ENCODE measurements around the gene CLSTN2.

Gene CLSTN2

DNA sequence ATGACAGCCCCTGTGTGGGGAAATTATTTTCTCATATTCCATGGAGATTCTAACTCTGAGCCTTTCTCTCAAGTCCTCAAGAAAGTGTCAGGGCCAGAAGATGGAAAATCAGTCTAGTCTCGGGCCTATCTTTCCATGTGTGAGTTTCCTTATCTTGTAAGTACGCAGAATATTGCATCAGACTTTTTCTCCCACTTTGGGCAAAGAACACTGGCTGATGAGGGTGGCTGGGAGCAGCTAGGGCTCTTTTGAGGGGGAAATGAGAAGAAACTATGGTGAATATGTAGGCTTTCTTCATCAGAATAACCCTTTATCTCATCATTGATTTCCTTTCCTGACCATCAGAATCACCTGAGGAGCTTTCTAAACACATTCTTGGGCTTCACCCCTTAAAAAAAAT is 264.0 kb downstream of the CLSTN2 start:
- DNase-seq: no peak

- DNase-seq: no peak
Measured at GRCh38 chr3:140199743-140200142, 264.8 kb downstream of the CLSTN2 start.

DNA sequence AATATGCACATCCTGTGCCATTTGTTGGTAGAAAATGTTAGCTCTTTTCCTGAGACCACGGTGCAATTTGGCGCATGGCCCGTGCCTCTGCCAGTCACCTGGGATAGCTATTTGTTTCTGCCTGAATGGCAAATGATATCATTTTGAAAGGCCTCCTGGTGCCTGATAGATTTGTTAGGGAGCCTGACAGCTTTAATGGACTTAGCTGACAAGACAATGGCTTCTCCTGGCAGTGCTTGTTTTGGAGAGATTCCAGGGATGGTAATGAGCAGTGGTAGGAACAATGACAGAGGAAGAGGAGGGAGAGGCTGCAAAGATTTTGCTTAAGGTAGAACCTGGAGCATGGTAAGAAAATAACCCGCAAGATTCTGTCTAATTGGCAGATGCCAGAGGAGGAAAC is 268.5 kb downstream of the CLSTN2 start:
- no peak for DNase-seq

- DNase-seq: no peak
Measured at GRCh38 chr3:140204271-140204984, 269.4 kb downstream of the CLSTN2 start.

- no peak for DNase-seq
Measured at GRCh38 chr3:140205598-140205997, 270.6 kb downstream of the CLSTN2 start.

GRCh38 chr3:140206196-140207040 is 271.4 kb downstream of the CLSTN2 start:
- no peak for DNase-seq

DNA sequence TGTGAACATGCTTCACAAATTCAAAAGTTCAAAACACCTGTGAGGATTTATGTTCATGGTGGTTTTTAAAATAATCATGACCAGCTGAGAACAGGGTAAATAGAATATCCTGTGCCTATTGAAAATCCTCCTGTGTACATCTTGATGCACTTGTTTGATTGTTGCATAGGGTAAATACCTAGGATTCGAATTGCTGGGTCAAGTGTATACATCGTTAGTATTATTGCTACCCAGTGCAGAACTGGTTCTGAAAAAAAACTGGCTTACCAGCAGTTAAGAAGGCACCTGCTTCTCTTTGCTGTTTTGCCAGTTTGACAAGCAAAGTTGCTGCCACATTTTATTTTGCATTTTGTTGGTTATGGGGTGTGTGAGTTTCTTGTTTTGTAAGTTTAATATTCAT is 272.6 kb downstream of the CLSTN2 start:
- no peak for DNase-seq

GRCh38 chr3:140216249-140216648 is 281.3 kb downstream of the CLSTN2 start:
- no peak for DNase-seq

DNA sequence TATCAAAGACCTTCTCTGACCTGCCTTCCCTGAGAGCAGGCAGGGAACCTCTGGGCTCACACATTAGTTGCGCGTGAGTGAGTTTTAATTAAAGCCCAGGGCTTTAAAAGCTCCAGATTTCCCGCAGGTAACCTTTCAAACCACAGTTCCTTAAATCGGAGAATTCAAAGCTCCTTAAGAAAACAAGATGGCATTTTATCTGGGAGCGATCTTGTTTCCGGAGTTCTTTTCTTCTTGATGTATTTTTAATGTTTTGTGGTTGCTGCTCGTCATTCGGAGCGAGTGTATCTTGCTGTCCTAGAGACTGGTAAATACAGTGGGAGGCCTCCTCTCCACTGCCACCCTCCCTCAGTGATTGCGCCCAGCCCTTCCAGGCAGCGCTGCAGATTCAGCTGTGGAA is 284.3 kb downstream of the CLSTN2 start:
- no peak for DNase-seq

- no peak for DNase-seq
Measured at GRCh38 chr3:140219923-140220452, 285.0 kb downstream of the CLSTN2 start.

GRCh38 chr3:140223197-140223596 is 288.2 kb downstream of the CLSTN2 start:
- DNase-seq: no peak

DNA sequence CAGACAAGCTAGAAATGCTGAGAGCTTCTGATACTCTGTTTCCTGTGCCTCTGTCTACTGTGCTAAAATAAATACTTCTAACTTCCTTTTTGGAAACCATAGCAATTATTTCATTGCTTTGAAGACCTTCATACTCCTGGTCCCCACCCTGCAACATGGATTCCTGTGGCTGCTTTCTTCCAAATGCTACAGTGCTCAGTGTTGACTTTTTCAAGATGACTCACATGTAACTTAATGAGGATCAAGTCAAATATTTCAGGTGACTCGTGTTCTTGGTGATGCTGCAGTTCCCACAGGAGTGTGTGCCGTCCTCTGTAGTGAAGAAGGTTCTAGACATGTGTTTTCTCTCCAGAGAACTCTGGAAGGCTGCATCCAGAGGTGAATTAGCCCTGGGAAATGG is 288.6 kb downstream of the CLSTN2 start:
- no peak for DNase-seq

DNA sequence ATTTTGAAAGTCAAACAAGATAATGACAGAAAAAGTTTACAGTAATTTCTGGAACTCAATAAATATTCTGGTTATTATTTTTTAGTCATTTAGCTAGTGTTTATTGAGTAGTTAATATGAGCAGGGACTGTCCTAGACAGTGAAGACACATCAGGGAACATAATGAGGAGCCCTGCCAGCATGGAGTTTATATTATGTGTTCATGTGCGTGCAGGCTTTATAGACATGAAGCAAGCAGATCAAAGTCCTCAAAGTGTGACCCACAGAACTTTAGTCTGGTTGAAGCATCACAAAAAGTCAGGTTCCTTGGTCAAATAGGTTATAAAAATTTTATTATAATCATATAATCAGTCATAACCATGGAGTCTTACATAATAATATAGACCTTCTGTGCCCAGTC is 289.3 kb downstream of the CLSTN2 start:
- DNase-seq: no peak

DNA sequence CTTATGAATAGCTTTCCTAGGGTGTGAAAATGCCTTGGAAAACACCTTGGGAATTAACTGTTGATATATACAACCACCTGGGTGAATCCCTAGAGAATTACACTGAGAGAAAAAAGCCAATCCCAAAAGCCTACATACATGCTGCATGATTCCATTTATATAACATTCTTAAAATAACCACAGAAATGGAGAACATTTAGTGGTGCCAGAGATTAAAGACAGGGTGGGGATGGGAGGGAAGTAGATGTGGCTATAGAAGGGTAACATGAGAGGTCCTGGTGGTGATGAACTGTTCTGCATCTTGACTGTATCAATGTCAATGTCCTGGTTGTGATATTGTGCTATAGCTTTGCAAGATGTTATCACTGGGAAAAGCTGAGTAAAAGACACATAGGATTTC is 291.0 kb downstream of the CLSTN2 start:
- no peak for DNase-seq

DNA sequence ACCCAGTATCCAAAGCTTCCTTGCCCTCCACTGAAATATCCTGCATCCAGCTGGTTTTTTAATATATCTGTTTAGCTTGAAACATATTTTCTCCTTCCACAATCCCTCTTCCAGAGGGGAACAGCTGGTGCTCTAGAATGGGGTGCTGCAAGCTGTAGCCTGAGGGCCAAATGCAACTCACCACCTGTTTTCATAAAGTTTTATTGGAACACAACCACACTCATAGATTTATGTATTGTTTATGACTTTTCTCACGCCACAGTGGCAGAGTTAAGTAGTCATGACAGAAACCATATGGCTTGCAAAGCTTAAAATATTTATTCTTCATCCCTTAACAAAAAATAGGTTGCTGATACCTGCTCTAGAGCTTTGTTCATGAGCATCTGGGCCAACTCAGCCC is 298.7 kb downstream of the CLSTN2 start:
- no peak for DNase-seq

DNA sequence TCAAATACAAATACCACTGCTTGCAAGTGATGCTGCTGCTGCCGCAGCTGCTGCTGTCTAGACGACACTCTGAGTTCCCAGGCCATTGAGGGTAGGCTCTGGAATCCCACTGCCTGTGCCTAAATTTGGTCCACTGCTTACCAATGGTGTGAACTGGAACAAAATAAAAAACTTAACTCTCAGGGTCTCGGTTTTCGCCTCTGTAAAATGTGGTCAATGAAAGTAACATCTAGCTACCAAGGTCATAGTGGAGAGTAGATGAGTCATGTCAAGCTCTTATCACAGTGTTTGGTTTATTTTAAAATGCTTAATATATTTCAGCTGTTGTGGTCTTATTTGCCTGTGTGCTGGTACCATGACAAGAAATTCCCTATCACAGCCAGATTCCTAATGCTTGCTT is 299.3 kb downstream of the CLSTN2 start:
- DNase-seq: no peak

DNA sequence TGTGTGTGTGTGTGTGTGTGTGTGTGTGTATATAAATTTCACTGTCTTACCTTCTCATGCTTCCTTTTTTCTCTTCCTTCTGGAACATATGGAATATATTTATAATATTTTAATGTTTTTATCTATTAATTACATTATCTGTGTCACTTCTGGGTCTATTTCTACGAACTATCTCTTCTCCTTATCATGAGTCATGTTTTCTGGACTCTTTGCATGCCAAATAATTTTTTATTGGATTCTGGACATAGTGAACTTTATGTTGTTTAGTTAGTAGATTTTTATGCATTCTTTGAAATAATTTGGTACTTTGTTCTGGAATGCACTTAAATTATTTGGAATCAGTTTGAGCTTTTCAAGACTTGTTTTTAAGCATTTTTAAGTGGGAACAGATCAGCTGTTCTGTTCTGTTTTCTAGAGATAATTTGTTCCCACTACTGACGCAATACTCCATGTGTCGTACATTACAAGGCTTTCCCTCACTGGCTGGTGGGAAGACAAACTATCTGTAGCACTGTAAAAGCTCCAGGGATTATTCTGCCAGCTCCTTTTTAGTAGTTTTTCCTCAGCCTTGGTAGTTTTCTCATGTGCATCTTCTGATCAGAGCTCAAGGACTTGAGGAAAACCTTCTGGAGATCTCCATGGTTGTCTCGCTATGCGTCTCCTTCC is 302.0 kb downstream of the CLSTN2 start:
- no peak for DNase-seq

DNA sequence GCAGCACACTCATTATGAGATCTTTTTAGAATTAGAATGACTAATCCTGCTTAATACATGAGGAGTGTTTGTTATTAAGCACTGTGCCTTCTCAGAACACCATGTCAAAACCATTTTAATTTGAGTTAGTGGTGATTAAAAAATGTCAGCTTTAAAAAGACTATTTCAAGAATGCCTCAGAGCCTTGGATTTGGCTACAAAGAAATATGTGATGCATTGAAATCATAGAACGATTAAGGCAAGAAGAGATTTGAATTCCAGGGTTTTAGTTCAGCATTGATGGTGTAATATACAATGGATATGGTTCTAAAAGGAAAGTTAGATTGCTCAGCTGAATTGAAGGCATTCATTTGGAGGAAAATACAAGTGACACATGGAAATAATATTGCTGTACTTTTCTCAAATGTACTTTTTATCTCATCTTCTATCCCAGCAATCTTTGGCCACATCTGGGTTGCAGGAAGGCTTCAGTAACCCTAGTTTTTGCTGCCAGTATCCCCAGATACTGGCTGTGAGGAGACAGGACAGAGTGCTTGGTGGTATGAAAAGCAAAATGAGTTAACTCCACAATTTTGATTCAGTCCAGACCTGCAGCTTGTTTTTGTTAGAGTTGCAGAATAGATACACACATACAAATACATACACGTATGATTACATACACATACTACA is 303.8 kb downstream of the CLSTN2 start:
- DNase-seq: no peak

- no peak for DNase-seq
Measured at GRCh38 chr3:140242818-140243276, 307.9 kb downstream of the CLSTN2 start.

DNA sequence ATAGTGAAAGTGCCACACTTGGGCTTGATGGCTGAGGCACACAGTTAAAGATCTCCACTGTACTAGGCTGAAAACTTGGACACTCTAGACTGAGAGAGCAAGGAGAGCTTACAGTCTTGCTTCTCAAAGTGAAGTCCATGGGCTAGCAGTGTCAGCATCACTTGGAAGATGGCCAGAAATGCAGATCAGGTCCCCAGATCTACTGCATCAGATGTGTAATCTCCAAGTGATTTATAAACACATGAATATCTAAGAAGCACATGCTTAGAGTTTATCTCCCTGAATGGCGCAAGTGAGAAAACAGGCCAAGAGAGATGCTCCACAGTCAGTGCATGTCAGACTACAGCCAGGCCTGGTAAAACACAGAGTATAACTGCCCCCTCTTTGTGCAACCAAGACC is 308.6 kb downstream of the CLSTN2 start:
- DNase-seq: no peak

- no peak for DNase-seq
Measured at GRCh38 chr3:140244893-140245292, 309.9 kb downstream of the CLSTN2 start.

DNA sequence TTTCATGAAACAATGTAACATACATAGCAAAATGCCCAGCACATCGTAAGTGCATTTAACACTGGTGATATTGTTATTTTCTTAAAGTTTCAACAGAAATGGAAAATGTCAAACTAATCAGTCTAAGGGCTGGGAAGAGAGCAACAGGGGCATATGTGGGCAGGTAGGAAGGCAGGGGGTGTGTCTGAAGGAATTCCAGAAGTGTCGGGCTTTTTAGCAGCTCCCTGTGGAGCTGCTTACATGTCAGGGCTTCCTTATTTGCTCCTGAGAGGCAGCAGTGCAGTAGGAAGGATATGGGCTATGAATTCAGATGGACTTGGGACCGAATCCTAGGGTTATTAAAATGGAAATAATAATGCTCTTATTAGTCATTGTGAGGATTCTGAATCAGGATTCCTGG is 311.6 kb downstream of the CLSTN2 start:
- DNase-seq: no peak

DNA sequence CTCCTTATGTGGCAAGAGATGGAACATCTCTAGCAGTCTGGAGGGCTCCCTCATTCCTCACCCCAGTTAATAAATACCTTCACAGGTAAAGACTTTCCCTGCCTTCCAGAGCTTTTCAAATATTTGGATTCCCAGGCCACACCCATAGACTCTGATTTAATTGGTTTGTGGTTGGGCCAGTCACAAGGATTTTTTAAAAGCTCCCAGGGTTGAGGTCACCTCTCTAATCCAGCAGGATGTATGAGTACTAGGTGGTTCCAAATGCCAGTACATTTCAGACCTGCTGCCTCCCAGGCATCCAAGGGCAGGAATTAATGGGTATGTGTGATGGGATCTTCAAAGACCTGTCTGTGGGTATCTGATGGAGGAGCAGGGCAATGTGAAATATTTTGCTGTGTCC is 312.8 kb downstream of the CLSTN2 start:
- no peak for DNase-seq

Data from SW 1271 (cell line).